GM19240 (cell line): ENCODE results near the gene NUFIP1.
A peak's percentile ranks its signal among the peaks of the same experiment; 100 is the strongest.
"Not testable (repeated sequence)": the region's sequence is repeated elsewhere in the genome, so short reads cannot be mapped to it uniquely, and the experiment has no call there.

Source experiments
- DNase-seq: peaks from one replicate; pipeline ENCODE4 v3.0.0; 2011; ENCODE audit warnings: low spot score; ENCODE audit not compliant: insufficient read length

The NUFIP1 gene

GRCh38 chr13:44920013-44920412 is 69.3 kb downstream of the NUFIP1 start:
- DNase-seq = no peak

- DNase-seq = no peak
Measured at GRCh38 chr13:44919104-44919804, 70.0 kb downstream of the NUFIP1 start.

GRCh38 chr13:44918326-44919103 is 70.8 kb downstream of the NUFIP1 start:
- DNase-seq = peak; percentile 28

GRCh38 chr13:44917589-44918325 is 71.5 kb downstream of the NUFIP1 start:
- peak; percentile 53 for DNase-seq

- no peak for DNase-seq
Measured at GRCh38 chr13:44912278-44913016, 76.8 kb downstream of the NUFIP1 start.

- DNase-seq = no peak
Measured at GRCh38 chr13:44908712-44909111, 80.6 kb downstream of the NUFIP1 start.

GRCh38 chr13:44908266-44908665 is 81.0 kb downstream of the NUFIP1 start:
- no peak for DNase-seq

GRCh38 chr13:44906713-44907112 is 82.6 kb downstream of the NUFIP1 start:
- no peak for DNase-seq

GRCh38 chr13:44906230-44906629 is 83.0 kb downstream of the NUFIP1 start:
- no peak for DNase-seq

- no peak for DNase-seq
Measured at GRCh38 chr13:44905556-44905955, 83.7 kb downstream of the NUFIP1 start.

GRCh38 chr13:44904967-44905366 is 84.3 kb downstream of the NUFIP1 start:
- DNase-seq = no peak

GRCh38 chr13:44903574-44903985 is 85.7 kb downstream of the NUFIP1 start:
- DNase-seq = no peak

- DNase-seq = no peak
Measured at GRCh38 chr13:44902738-44903137, 86.5 kb downstream of the NUFIP1 start.

GRCh38 chr13:44899967-44900366 is 89.3 kb downstream of the NUFIP1 start:
- DNase-seq = no peak

- DNase-seq = not testable (repeated sequence)
Measured at GRCh38 chr13:44898308-44898707, 91.0 kb downstream of the NUFIP1 start.

- DNase-seq = no peak
Measured at GRCh38 chr13:44895953-44896335, 93.3 kb downstream of the NUFIP1 start.

- no peak for DNase-seq
Measured at GRCh38 chr13:44895264-44895952, 93.9 kb downstream of the NUFIP1 start.

GRCh38 chr13:44894001-44894770 is 95.1 kb downstream of the NUFIP1 start:
- DNase-seq = no peak
